OCI-LY7 (cell line): Measurements from ENCODE around the gene AAMDC.

Experiments used
- EZH2phosphoT487 ChIP-seq: fragments of 200-600 bp; sonication (generic); IDR thresholded peaks from 2 replicates; pipeline ENCODE4 v1.6.1; 2018; ENCODE audit warnings: low read depth, borderline replicate concordance, mild to moderate bottlenecking, mixed run types, antibody characterized with exemption, low read length, moderate library complexity, mixed read lengths
- TF ChIP-seq, protein P1 (sequence below): fragments of 200-600 bp; sonication (generic); conservative IDR thresholded peaks from 2 replicates; pipeline ENCODE4 v1.5.1; 2014; ENCODE audit warnings: mild to moderate bottlenecking, antibody characterized with exemption, low read length, moderate library complexity, mixed read lengths

DNA sequence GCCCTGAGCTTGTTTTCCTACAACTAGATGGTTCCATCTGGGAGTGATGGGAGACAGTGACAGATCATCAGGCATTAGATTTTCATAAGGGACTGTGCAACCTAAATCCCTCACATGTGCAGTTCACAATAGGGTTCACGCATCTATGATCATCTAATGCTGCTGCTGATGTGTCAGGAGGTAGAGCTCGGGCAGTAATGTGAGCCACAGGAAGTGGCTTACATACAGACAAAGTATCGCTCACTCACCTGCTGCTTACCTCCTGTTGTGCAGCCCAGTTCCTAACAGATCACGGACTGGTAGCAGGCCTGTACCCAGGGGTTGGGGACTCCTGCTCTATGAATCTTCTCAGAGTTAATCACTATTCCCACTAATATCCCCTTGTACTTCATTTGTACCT lies 12.4 kb downstream of the AAMDC start:
- TF ChIP-seq, protein P1, sequence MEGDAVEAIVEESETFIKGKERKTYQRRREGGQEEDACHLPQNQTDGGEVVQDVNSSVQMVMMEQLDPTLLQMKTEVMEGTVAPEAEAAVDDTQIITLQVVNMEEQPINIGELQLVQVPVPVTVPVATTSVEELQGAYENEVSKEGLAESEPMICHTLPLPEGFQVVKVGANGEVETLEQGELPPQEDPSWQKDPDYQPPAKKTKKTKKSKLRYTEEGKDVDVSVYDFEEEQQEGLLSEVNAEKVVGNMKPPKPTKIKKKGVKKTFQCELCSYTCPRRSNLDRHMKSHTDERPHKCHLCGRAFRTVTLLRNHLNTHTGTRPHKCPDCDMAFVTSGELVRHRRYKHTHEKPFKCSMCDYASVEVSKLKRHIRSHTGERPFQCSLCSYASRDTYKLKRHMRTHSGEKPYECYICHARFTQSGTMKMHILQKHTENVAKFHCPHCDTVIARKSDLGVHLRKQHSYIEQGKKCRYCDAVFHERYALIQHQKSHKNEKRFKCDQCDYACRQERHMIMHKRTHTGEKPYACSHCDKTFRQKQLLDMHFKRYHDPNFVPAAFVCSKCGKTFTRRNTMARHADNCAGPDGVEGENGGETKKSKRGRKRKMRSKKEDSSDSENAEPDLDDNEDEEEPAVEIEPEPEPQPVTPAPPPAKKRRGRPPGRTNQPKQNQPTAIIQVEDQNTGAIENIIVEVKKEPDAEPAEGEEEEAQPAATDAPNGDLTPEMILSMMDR: no peak
- TF ChIP-seq EZH2phosphoT487: no peak
